Smooth muscle cell of the brain vasculature (primary cell): ENCODE measurements around the gene PPIF.
A peak's percentile ranks its signal among the peaks of the same experiment; 100 is the strongest.

Source experiments
- DNase-seq: peaks from one replicate; pipeline ENCODE4 v3.0.0-alpha.2; 2012; ENCODE audit warnings: low read depth, low spot score

The PPIF gene

DNA sequence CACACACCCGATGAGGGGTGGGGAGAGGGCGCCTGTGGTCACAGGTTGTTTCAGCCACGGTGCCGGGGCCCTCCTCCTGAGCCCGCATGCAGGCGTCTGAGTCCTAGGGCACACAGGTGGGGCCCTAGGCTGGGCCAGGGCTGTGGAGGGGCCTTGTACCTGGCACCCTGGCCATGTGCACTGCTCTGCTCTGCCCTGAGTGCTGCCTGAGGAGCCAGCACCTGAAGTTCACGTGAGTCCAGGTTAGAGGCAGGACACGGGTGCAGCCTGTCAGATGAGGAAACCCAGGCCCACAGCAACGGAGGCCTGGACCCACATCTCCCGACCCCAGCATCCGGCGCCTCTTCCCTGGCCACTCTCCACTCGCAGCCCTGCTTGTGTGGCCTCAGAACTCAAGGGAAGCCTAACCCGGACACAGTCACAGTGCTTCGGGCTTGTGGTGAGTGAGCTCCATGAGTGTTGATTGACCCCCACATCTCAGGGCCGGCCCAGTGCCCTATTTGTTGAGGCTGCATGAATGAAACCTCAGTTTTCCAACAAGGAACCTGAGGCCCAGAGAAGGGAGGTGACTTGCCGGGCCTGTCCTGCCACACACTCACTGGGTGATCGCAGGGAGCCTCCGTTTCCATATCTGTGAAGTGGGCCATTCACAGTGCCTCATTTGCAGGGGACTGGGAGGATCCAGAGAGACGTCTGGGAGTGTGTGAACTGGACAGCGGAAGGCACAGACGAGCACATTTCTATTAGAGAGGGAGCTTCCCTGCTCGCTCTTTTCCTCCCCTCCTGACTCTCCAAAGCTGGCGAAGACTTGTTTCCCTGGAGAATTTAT is 39.6 kb downstream of the PPIF start:
- no peak for DNase-seq

DNA sequence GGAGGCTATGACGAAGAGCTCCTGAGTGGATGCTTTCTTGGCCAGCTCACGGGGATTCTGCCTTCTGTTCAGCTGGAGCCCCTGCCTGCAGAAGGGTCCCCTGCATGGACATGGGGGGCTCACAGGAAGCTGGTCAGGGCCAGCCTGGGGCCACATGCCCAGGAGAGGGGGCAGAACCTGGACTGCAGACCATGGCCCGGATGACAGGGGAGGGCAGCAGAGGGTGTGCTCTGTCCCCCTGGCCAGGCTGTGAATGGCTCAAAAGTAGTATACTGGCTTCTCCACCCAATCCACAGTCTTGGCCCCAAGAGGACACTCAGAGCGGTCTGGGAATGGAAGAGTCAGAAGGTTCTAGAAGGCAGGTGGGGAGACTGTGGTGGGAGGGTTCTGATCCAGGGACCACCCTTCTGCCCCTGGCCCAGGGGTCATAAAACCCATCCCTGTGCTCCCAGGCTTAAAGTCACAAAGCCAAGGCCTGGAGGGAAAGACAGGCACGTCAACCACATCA is 40.3 kb downstream of the PPIF start:
- DNase-seq, result no peak

DNA sequence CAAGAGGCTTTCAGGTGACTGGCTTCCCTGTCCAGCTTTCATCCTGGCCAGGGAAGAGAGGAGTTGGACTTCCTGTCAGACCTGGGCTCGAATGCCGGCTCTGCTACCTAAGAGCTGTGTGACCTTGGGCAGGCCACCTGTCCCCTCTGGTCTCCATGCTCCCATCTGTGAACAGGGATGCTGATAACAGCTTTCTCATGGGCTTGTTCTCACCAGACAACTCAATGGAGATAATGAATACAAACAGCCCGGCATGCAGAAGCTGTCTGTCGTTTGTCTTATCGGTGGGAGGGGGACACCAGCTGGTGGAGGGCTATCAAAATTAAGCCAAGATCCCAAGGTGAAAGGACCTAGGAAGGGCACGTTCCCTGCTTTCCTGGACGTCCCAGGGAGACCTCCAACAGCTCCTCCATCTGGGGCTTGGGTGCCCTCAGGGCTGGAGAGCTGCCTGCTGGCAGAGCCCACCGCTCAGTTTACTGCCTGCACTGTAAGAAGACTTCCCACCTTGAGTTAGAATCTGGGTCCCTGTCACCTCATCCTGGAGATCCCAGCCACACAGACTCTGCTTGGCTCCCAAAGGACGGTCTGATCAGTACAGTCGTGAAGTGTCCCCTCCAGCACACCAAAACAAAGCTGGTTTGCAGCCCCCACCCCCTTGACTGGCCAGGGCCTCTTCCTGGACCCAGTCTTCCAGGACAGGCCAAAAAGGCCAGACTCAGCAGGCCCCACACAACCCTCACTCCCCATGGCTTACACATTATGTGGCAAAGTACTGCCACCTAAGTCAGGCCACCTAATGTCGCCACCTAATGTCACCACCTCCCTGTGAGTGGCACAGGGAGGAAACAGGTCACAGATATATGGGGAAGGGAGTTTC is 40.9 kb downstream of the PPIF start:
- DNase-seq, result no peak

DNA sequence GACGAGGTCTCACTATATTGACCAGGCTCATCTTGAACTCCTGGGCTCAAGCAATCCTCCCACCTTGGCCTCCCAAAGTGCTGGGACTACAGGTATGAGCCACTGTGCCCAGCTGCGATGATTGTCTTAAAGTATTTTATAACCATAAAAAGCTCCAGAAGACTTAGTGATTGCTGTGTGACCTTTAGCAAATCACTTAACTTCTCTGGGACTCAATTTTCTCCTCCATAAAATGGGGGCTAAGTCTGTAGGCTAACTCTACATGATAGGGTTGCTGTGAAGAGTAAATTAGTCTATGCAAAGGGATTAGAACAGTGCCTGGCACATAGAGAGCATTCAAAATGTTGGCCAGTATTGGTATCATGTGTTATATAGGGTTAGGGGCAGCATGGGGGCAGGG is 42.8 kb downstream of the PPIF start:
- DNase-seq, result no peak

DNA sequence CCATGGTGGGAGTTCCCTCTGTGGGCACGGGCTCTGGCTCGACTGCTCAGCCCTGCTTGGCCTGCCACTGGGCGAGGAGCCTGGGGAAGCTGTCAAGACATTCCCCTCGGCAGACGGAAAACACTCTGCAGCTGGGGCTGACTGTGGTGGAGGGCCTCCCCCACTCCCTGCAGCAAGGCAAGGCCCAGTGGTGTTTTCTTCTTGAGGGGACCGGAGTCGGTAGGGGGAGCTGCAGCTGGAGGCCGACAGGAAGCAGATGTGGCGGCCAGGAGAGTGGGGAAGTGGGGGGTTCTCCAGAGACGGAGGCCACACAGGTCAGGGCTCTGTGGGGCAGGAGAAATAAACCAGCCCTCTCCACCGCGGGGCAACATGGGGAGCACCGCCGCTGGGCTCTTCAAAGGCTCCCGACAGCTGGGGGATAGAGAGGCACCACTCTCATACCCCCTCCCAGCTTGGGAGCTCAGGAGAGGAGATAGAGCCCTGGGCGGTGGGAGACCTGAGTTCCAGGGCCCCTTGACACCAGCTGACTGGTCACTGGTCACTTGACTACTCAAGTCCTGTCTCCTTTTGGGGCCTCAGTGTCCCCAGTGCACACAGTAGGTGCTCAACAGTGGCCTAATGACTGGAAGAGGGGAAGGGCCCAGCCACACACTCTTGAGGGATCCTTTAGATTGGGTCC is 43.4 kb downstream of the PPIF start:
- no peak for DNase-seq

DNA sequence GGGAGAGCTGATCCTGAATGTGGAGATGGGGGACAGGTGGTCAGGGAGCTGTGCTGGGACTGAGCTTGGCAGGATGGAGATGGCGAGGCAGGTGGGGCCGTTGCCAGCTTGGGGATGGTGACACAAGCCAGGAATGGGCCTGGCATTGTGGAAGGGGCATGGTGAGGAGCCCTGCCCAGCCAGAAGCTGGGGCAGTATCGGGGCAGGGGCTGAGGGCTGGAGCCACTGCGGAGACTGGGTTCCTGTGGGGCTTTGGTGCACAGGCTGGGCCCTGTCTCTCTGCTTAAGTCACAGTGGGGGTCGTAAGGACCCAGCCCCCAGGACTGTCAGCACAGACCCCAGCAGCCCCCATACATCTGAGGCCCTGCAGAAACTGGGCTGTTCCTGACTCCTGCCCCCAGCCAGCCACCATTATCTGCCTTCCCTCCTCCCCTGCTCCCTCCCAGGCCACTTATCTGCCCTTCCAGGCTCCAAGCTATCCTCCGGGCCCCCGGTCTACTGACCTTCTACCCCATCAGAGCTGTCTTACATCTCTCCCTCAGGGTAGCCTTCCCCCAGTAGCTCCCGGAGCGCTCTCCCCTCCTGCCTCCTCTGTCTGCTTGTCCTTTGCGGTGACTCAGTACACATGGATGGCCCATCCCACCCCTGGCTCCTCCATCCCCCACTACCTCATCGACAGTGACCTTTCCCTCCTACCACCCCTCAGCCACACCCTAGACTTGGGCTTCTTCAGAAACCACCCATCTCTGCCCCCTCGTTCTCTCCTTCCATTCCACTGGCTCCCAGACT is 44.2 kb downstream of the PPIF start:
- no peak for DNase-seq

- DNase-seq, result no peak
Measured at GRCh38 chr10:79392020-79392398, 44.7 kb downstream of the PPIF start.

DNA sequence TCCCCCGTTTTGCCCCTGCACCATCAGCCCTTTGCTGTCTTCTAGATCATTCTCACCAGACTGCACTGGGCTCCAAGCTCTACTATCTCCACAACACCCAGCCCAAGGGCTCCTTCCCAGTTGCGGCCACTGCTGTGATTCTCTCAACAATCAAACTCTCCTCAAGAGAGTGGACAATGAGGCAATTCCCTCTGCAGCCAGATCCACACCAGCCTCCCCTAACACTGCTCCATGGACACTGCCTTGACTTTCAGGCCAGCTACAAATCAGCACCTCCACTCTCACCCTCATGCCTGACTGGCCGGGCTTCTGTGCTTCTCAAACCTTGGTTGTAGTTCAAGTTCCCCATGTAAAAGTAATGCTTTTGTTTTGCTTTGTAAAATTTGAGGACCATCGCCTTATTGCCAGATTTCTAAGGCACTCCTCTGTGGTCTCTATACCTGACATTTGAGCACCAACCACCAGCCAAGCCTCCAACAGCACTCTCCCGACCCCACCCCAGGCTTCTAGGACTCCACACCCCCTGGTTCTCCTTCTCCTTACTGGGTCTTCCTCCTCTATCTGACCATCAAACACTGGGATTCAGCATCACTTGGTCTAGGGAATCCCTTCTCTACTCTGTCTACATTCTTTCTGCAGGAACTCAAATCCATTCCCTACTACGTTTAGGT is 45.4 kb downstream of the PPIF start:
- no peak for DNase-seq

GRCh38 chr10:79393221-79393923 is 46.1 kb downstream of the PPIF start:
- no peak for DNase-seq

DNA sequence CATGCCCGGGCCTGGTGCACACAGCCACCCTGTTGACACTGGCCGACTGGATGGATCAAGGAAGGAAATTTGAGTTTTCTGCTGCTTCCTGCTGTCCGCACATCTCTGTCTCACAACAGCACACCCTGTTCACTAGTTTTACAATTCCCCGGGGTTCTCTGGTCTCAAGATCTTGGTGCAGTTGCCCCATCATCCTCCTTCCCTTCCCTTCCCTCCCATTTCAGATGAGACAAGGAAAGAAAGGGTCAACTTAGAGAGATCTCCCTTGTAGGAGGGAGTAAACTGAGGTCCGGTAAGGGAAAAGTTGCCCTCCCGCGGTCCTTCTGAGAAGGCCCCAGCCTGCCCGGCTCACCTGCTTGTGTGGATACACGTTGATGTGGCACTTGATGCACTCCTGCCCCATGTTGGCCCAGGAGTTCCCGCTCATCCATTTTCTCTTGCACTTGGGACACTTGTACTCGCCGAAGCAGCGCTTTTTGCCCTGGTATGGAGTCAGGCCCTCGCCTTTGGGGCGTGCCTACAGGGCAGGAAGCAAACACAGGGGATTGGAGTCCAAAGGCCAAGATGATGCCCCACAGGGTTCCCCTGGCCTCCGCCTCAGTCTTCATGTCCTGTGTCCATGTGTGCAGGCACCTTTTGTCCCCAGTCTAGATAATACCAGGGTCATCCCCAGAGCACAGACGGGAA is 46.8 kb downstream of the PPIF start:
- DNase-seq, result no peak

DNA sequence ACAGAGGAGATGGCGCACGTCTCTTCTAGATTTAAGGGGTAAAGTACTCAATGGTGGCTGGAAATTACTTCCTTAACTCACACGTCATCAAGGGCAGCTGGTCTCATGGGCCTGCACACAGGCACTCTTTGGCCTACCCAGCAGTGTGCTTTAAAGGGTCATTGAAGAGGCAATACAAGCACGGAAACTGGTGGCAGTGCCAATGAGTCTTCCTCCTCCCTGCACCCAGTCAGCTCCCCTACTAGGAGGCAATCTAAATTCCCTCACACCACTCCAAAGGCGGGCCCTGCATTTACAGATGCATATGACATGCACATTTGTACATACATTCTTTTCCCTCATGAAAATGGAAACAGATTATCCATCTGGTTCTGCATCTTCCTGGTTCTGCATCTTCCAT is 47.4 kb downstream of the PPIF start:
- DNase-seq, result no peak

DNA sequence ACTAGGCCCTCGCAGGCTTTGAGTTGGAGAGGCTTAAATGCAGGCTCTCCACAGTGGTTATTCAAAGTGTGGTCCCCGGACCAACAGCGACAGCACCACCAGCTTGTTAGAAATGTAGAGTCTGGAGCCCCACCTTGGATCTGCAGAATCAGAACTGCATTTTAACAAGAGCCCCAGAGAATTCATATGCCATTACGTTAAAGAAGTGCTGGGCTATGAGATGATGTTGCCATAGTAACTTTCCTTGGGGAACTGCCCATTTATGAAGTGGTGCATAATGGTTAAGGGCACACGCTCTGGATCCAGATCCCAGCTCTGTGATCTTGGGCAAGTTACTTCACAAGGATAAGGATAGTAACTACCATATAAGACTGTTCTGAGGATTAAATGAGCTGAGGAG is 49.3 kb downstream of the PPIF start:
- DNase-seq, result no peak

GRCh38 chr10:79397051-79397450 is 49.8 kb downstream of the PPIF start:
- no peak for DNase-seq

GRCh38 chr10:79397575-79398303 is 50.5 kb downstream of the PPIF start:
- DNase-seq, result no peak

GRCh38 chr10:79398642-79399041 is 51.4 kb downstream of the PPIF start:
- DNase-seq, result no peak

DNA sequence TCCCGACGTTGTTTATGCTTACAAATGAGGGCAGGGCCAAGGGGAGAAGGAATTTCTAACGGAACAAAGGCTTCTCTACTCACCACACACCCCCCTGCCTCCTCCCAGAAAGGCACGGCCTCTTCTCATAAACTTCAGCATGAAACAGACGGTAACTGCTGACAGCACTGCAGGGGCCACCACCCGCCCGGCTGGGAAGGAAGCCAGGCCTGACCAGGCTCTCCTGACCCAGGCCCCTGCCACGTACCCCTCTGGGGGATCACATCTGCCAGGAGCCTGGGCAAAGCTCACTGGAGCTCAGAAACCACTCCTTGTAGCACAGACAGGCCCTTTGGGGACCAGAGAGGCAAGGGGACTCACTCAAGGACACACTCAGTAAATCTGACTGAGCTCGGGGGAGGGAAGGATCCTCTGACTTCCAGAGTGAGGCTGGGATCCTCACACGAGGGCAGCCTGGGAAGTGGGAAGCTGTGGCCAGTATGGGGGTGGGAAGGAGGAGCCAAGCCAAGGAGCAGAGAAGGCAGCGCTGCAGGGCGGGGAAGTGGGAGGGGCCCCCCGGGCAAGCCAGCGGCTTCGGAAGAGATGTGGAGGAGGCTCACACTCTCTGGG is 52.1 kb downstream of the PPIF start:
- DNase-seq, result peak; percentile 95

GRCh38 chr10:79400146-79401004 is 53.1 kb downstream of the PPIF start:
- no peak for DNase-seq
